NCI-H2171 treated with DMSO at 0.1 percent for 48 hours (cell line): ENCODE data around the gene PIK3R2.
A peak's percentile ranks its signal among the peaks of the same experiment; 100 is the strongest.
"Not testable (repeated sequence)": the region's sequence is repeated elsewhere in the genome, so short reads cannot be mapped to it uniquely, and the experiment has no call there.

Source experiments
- DNase-seq: peaks from one replicate; lab custom pipeline; 2025; lab: John Stamatoyannopoulos, UW

Gene PIK3R2

GRCh38 chr19:18203863-18204393 is 51.0 kb downstream of the PIK3R2 start, which contains the start of gene RAB3A:
RAB3A (minus strand) TSS chr19:18204042; CDS start chr19:18202740, 1,302 bp downstream.
- DNase-seq, result peak; percentile 100

- DNase-seq, result no peak
Measured at GRCh38 chr19:18204394-18205199, 51.6 kb downstream of the PIK3R2 start.

- peak; percentile 56 for DNase-seq
Measured at GRCh38 chr19:18205200-18205892, 52.4 kb downstream of the PIK3R2 start.

GRCh38 chr19:18206018-18206417 is 53.1 kb downstream of the PIK3R2 start:
- DNase-seq, result no peak

GRCh38 chr19:18208098-18208951 is 55.4 kb downstream of the PIK3R2 start:
- peak; percentile 7 for DNase-seq

GRCh38 chr19:18209912-18210311 is 56.9 kb downstream of the PIK3R2 start:
- DNase-seq, result not testable (repeated sequence)

- no peak for DNase-seq
Measured at GRCh38 chr19:18211683-18212082, 58.7 kb downstream of the PIK3R2 start.

- no peak for DNase-seq
Measured at GRCh38 chr19:18214779-18215433, 61.9 kb downstream of the PIK3R2 start.

GRCh38 chr19:18216789-18217188 is 63.8 kb downstream of the PIK3R2 start:
- DNase-seq, result no peak

- no peak for DNase-seq
Measured at GRCh38 chr19:18218159-18218558, 65.2 kb downstream of the PIK3R2 start.

- DNase-seq, result no peak
Measured at GRCh38 chr19:18218600-18218999, 65.6 kb downstream of the PIK3R2 start.
